Stomach smooth muscle (tissue), 2 donors: ENCODE results near the gene C16orf86.

ENCODE experiments used
- H3K27ac ChIP-seq: one replicate; pipeline ENCODE4 v1.7.0; 2013; ENCODE audit warnings: mild to moderate bottlenecking, low read length, inconsistent platforms
- H3K27me3 ChIP-seq, 2 donors: one replicate each; pipeline ENCODE4 v1.7.0; 2013; ENCODE audit warnings: low read length in 2 of 2; ENCODE audit not compliant: insufficient read depth in 2 of 2, control insufficient read depth in 1 of 2
- H3K36me3 ChIP-seq, 2 donors: one replicate each; pipeline ENCODE4 v1.7.0; 2013; ENCODE audit warnings: low read length in 2 of 2; ENCODE audit not compliant: control insufficient read depth in 2 of 2, insufficient read depth in 2 of 2
- H3K4me1 ChIP-seq: one replicate; pipeline ENCODE4 v1.7.0; 2013; ENCODE audit warnings: low read length; ENCODE audit not compliant: control insufficient read depth, insufficient read depth
- H3K4me3 ChIP-seq, 2 donors: one replicate each; pipeline ENCODE4 v1.7.0; 2013; ENCODE audit warnings: low read length in 2 of 2
- H3K9ac ChIP-seq, 2 donors: one replicate each; pipeline ENCODE4 v1.7.0; 2013; ENCODE audit warnings: low read length in 2 of 2, mild to moderate bottlenecking in 1 of 2
- H3K9me3 ChIP-seq, 2 donors: one replicate each; pipeline ENCODE4 v1.7.0; 2013; ENCODE audit warnings: low read length in 2 of 2; ENCODE audit not compliant: control insufficient read depth in 2 of 2
- donor health status: healthy.
- donor health status: Pancreatic carcinoma.

C16orf86 gene

GRCh38 chr16:67661886-67662652, 4.5 kb upstream of the C16orf86 start:
- Histone ChIP-seq H3K4me3 (peak overlapping the region; percentile 37 to 96), H3K27ac (peak overlapping the region; percentile 83), H3K4me1 (peaks cover 42% of the 10 kb centered on the region), H3K9me3 (no peaks in the 10 kb centered on the region), H3K9ac (peak overlapping the region in 1 of 2 donors; percentile 36), H3K27me3 (no peaks in the 10 kb centered on the region), H3K36me3 (peaks cover 8 to 20% of the 10 kb centered on the region in 2 donors)

- H3K9me3 ChIP-seq, result no peaks in the 10 kb centered on the region
- H3K27ac ChIP-seq, result no peak overlapping the region
- no peak overlapping the region for H3K4me3 ChIP-seq
- H3K4me1 ChIP-seq, result peaks cover 48% of the 10 kb centered on the region
- H3K36me3 ChIP-seq, result peaks cover 8 to 20% of the 10 kb centered on the region in 2 donors
- no peak overlapping the region for H3K9ac ChIP-seq
- no peaks in the 10 kb centered on the region for H3K27me3 ChIP-seq
Observed at GRCh38 chr16:67662653-67663010, 4.0 kb upstream of the C16orf86 start.

- H3K4me3 ChIP-seq, result no peak overlapping the region
- H3K9ac ChIP-seq, result no peak overlapping the region
- H3K27me3 ChIP-seq, result no peaks in the 10 kb centered on the region
- H3K27ac ChIP-seq, result no peak overlapping the region
- H3K4me1 ChIP-seq, result peaks cover 51% of the 10 kb centered on the region
- no peaks in the 10 kb centered on the region for H3K9me3 ChIP-seq
- H3K36me3 ChIP-seq, result peaks cover 8 to 17% of the 10 kb centered on the region in 2 donors
Observed at GRCh38 chr16:67663151-67663876, 3.3 kb upstream of the C16orf86 start.

GRCh38 chr16:67663877-67664222, 2.8 kb upstream of the C16orf86 start:
- no peaks in the 10 kb centered on the region for H3K27me3 ChIP-seq
- peaks cover 47% of the 10 kb centered on the region for H3K4me1 ChIP-seq
- no peak overlapping the region for H3K4me3 ChIP-seq
- H3K36me3 ChIP-seq, result peaks cover 8 to 13% of the 10 kb centered on the region in 2 donors
- H3K9me3 ChIP-seq, result no peaks in the 10 kb centered on the region
- no peak overlapping the region for H3K9ac ChIP-seq
- no peak overlapping the region for H3K27ac ChIP-seq

GRCh38 chr16:67664258-67664657, 2.4 kb upstream of the C16orf86 start:
- Histone ChIP-seq H3K36me3 (peaks cover 8 to 13% of the 10 kb centered on the region in 2 donors), H3K9ac (no peak overlapping the region), H3K4me3 (no peak overlapping the region), H3K9me3 (no peaks in the 10 kb centered on the region), H3K27me3 (no peaks in the 10 kb centered on the region), H3K27ac (no peak overlapping the region), H3K4me1 (peaks cover 43% of the 10 kb centered on the region)

- Histone ChIP-seq H3K9me3 (no peaks in the 10 kb centered on the region), H3K27ac (no peak overlapping the region), H3K4me3 (no peak overlapping the region), H3K27me3 (no peaks in the 10 kb centered on the region), H3K9ac (no peak overlapping the region), H3K4me1 (peaks cover 40% of the 10 kb centered on the region), H3K36me3 (peaks cover 8 to 13% of the 10 kb centered on the region in 2 donors)
Observed at GRCh38 chr16:67664871-67665270, 1.7 kb upstream of the C16orf86 start.

- Histone ChIP-seq H3K36me3 (peaks cover 8 to 13% of the 10 kb centered on the region in 2 donors), H3K4me3 (peak overlapping the region; percentile 50 to 81), H3K4me1 (peaks cover 37% of the 10 kb centered on the region), H3K9me3 (no peaks in the 10 kb centered on the region), H3K27ac (no peak overlapping the region), H3K27me3 (no peaks in the 10 kb centered on the region), H3K9ac (peak overlapping the region; percentile 51 to 59)
Observed at GRCh38 chr16:67665598-67665997, 1.0 kb upstream of the C16orf86 start.

- H3K36me3 ChIP-seq, result peaks cover 8 to 13% of the 10 kb centered on the region in 2 donors
- H3K27ac ChIP-seq, result peak overlapping the region; percentile 92
- H3K9me3 ChIP-seq, result no peaks in the 10 kb centered on the region
- H3K9ac ChIP-seq, result peak overlapping the region; percentile 51 to 59
- H3K4me1 ChIP-seq, result peaks cover 34% of the 10 kb centered on the region
- H3K4me3 ChIP-seq, result peak overlapping the region; percentile 50 to 81
- no peaks in the 10 kb centered on the region for H3K27me3 ChIP-seq
Observed at GRCh38 chr16:67666032-67666551, 522 bp upstream of the C16orf86 start.

GRCh38 chr16:67667453-67667816, 821 bp downstream of the C16orf86 start:
- Histone ChIP-seq H3K36me3 (peaks cover 7 to 13% of the 10 kb centered on the region in 2 donors), H3K27ac (peak overlapping the region; percentile 92), H3K9ac (peak overlapping the region; percentile 59 to 74), H3K9me3 (no peaks in the 10 kb centered on the region), H3K4me3 (peak overlapping the region; percentile 50 to 81), H3K4me1 (peaks cover 25% of the 10 kb centered on the region), H3K27me3 (no peaks in the 10 kb centered on the region)

GRCh38 chr16:67667817-67668494, 1.3 kb downstream of the C16orf86 start:
- H3K9ac ChIP-seq, result peak overlapping the region in 1 of 2 donors; percentile 51
- H3K27me3 ChIP-seq, result no peaks in the 10 kb centered on the region
- H3K4me3 ChIP-seq, result peak overlapping the region; percentile 50 to 81
- no peaks in the 10 kb centered on the region for H3K9me3 ChIP-seq
- peak overlapping the region; percentile 92 for H3K27ac ChIP-seq
- H3K36me3 ChIP-seq, result peaks cover 3 to 12% of the 10 kb centered on the region in 2 donors
- peaks cover 28% of the 10 kb centered on the region for H3K4me1 ChIP-seq
